Brain microvascular endothelial cell (primary cell): ENCODE data around the gene MAP3K21.

ENCODE experiments used
- DNase-seq: peaks from one replicate; pipeline ENCODE4 v3.0.0-alpha.2; 2020
- H3K27ac ChIP-seq: fragments of 250-450 bp; sonication (Bioruptor Pico); 2 replicates; pipeline ENCODE4 v1.5.1; 2020; ENCODE audit warnings: mild to moderate bottlenecking, moderate library complexity
- H3K27me3 ChIP-seq: fragments of 250-450 bp; sonication (Bioruptor Pico); replicated peaks from 2 replicates; pipeline ENCODE4 v1.5.1; 2020; ENCODE audit warnings: mild to moderate bottlenecking
- H3K36me3 ChIP-seq: fragments of 250-450 bp; sonication (Bioruptor Pico); replicated peaks from 2 replicates; pipeline ENCODE4 v1.5.1; 2020; ENCODE audit warnings: mild to moderate bottlenecking
- H3K4me3 ChIP-seq: 2 replicates; pipeline ENCODE4 v1.5.1; 2011; ENCODE audit warnings: low read depth, mild to moderate bottlenecking, control low read depth, low read length, moderate library complexity
- in situ Hi-C: cut with HindIII; loops from 2 replicates; pipeline ENCODE4 v1.10.0; 2017; ENCODE audit warnings: low sequenced_read_pairs, low pct_ligation_motif_present
- TF ChIP-seq, protein P1 (sequence below): IDR thresholded peaks from 2 replicates; pipeline ENCODE4 v1.5.1; 2011; ENCODE audit warnings: low read depth, mild to moderate bottlenecking, moderate library complexity, low read length, control low read depth, inconsistent platforms; ENCODE audit errors: missing control alignments

The MAP3K21 gene

DNA sequence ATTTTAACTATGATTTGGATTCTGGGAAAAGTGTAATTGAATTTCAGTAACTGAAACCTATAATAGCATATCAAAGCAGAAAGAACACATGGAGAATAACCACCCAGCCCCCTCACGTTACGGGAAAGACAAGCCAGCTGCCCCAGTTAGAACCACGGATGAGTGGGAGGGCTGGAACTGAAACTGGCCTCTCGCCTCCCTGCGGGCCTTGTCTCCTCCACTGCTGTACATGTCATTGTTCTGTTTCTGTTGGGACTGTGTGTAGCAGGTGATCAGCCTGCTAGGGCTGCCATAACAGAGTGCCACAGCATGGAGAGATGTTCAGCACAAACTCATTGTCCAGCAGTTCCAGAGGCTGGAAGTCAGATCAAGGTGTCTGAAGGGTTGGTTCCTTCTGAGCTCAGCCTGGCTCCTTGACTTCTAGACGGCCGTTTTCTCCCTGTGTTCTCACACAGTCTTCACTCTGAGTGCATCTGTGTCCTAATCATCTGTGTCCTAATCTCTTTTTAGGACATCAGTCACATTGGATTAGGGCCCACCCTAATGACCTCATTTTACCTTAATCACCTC lies 52.4 kb downstream of the MAP3K21 start:
- Histone ChIP-seq H3K27ac (no peak overlapping the region), H3K36me3 (no peaks in the 10 kb centered on the region), H3K4me3 (no peak overlapping the region), H3K27me3 (no peaks in the 10 kb centered on the region)
- in situ Hi-C loops = no loop called here
- TF ChIP-seq, protein P1, sequence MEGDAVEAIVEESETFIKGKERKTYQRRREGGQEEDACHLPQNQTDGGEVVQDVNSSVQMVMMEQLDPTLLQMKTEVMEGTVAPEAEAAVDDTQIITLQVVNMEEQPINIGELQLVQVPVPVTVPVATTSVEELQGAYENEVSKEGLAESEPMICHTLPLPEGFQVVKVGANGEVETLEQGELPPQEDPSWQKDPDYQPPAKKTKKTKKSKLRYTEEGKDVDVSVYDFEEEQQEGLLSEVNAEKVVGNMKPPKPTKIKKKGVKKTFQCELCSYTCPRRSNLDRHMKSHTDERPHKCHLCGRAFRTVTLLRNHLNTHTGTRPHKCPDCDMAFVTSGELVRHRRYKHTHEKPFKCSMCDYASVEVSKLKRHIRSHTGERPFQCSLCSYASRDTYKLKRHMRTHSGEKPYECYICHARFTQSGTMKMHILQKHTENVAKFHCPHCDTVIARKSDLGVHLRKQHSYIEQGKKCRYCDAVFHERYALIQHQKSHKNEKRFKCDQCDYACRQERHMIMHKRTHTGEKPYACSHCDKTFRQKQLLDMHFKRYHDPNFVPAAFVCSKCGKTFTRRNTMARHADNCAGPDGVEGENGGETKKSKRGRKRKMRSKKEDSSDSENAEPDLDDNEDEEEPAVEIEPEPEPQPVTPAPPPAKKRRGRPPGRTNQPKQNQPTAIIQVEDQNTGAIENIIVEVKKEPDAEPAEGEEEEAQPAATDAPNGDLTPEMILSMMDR = no peak
- DNase-seq = no peak

DNA sequence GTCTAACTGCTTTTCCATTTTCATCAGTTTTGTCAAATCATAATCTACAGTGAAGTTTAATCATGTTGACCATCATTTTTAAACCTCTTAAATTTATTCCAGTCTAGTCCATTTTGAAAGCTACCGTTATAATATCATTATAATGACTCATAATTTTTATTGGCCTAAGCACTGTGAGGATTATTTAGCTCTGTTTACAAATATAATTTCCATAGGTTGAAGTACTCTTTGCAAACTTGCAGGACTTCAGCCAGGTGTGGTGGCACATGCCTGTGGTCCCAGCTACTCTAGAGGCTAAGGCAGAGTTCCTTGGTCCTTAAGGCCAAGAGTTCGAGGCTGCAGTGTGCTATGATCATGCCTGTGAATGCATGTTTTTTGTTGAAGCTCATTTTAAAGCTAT lies 54.3 kb downstream of the MAP3K21 start:
- DNase-seq = no peak
- Histone ChIP-seq H3K27me3 (no peaks in the 10 kb centered on the region), H3K36me3 (no peaks in the 10 kb centered on the region), H3K27ac (no peak overlapping the region), H3K4me3 (no peak overlapping the region)
- in situ Hi-C loops = no loop called here
- TF ChIP-seq, protein P1 = no peak

DNA sequence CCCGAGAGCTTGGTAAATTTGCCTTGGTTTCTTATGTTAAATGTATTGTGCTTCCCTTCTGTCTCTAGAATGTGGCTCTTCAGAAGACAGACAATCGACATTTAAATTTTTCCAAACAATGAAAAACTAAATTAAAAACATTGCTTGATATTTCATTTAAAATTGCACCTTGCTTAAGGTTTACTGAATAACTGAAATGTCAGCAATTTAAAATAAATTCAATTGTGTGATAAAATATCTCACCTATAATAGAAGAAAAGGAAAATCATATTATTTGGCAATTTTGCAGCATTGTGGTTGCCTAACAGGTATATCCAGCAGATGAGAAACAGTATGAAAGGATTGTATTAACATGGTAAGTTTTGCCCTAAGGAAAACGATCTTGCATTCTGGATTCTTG lies 56.5 kb downstream of the MAP3K21 start:
- no peak for DNase-seq
- H3K27me3 ChIP-seq = no peaks in the 10 kb centered on the region
- in situ Hi-C loops = no loop called here
- no peaks in the 10 kb centered on the region for H3K36me3 ChIP-seq
- no peak overlapping the region for H3K27ac ChIP-seq
- H3K4me3 ChIP-seq = no peak overlapping the region
- TF ChIP-seq, protein P1 = no peak

DNA sequence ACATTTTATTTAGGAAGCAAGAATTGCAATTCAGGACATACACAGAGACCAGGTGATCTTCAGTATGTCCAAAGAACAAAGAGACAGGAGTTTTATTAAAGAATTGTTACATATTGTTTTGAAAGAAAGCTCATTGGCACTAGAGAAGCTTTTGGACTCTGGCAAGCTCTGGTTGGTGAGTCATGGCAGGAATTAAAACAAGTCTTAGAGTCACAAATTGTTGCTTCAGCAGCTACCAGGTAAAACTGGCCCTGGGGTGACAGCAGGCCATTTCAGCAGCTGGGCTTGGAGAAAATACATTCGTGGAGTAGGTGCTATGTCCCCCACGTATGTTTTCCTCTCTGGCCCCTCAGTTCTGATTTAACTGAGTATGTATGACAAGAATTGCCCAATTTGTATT lies 58.8 kb downstream of the MAP3K21 start:
- Histone ChIP-seq H3K27ac (no peak overlapping the region), H3K36me3 (no peaks in the 10 kb centered on the region), H3K4me3 (no peak overlapping the region), H3K27me3 (no peaks in the 10 kb centered on the region)
- TF ChIP-seq, protein P1 = no peak
- DNase-seq = no peak
- in situ Hi-C loops = no loop called here

DNA sequence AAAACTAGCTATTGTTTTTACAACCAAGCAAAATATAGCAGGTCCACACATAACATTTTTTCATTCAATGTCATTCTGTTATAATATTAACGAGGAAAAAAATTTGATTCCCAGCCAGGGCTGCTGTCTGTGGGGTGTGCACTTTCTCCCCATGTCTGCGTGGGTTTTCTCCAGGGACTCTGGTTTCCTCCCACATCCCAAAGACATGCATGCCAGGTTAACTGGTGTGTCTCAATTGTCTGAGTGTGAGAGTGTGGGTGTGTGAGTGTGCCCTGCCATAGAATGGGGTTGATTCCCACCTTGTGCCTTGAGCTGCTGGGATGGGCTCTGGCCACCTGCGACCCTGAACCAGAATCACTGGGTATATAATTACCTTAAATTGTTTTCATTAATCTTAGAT lies 60.1 kb downstream of the MAP3K21 start:
- in situ Hi-C loops = no loop called here
- no peaks in the 10 kb centered on the region for H3K36me3 ChIP-seq
- DNase-seq = no peak

DNA sequence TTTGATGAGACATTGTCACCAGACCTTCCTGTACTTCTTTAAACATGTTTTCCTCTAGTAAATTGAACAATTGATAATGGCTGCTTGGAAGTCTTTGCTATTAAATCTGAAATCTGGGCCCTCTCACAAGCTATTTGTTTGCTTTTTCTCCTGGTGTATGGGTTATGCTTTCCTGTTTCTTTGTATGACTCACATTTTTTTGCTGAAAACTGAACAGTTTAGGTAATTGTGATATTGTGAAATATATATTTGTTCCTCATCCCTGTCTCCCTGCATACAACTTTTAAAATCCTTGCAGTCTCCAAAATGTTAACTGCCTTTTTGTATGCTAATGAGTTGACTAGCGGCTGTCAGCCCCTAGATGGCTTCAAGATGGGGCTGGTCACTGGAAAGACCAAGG lies 61.6 kb downstream of the MAP3K21 start:
- no peak for DNase-seq
- TF ChIP-seq, protein P1 = no peak
- in situ Hi-C loops = no loop called here

More for the DNA sequence above, 60.1 kb downstream of the MAP3K21 start:
- TF ChIP-seq, protein P1 = no peak
- Histone ChIP-seq H3K27ac (no peak overlapping the region), H3K27me3 (no peaks in the 10 kb centered on the region), H3K4me3 (no peak overlapping the region)

More for the DNA sequence above, 61.6 kb downstream of the MAP3K21 start:
- Histone ChIP-seq H3K27me3 (no peaks in the 10 kb centered on the region), H3K4me3 (no peak overlapping the region), H3K27ac (no peak overlapping the region), H3K36me3 (no peaks in the 10 kb centered on the region)
